ENCODE measurements around the gene ZNF787.
"Not testable (repeated sequence)": the region's sequence is repeated elsewhere in the genome, so short reads cannot be mapped to it uniquely, and the experiment has no call there.

The ZNF787 gene

DNA sequence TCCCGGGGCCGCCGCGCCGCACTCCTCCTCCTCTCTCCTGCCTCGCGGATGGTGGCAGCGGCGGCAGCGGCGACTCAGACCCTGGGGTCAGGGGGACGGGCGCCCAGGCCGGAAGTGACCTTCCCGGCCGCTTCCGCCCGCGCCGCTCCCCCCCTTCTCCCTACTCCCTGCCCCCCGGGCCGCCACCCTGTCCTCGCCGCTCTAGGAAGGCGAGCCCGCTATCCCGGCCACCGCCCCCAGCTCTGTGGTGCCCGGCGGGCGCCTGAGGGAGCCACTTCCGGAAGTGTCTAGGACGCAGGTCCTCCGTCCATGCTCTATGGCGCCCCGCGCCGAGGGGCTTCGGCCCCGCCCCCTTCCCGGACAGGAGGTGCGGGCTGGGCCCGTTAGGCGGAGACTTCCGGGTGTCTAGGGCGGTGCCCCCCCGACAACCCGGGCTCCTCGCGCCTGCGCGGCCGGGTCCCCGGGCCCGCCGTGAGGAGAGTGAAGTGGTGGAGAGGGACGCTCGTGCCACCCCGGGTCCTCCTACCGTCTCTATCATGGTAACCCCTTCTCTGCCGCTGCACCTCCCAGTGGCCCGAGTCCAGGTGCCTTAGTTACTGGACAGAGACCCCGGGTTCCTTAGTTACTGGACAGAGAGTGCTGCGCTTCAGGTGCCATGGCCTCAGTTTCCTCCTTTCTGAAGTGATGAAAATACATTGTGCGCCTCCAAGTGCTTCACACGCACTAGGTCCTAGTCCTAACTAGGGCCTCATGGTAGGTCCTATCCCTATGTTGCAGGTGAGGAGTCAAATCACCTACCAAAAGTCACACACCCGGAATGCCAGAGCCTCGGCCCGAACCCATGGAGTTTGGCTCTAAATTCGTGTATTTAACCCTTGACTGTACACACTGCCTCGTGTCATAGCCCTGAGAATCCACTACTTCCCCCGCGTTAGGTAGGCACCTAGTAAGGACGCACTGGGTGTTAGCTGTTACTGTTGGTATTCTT is at the start of gene ZNF787:
Gene ZNF787 (minus strand): TSS at position 116 of the 988 bp plus-strand sequence. CDS start 18,078 bp downstream, outside the sequence.
- peak; percentile 95 for DNase-seq (ENCODE audit: low read depth, low spot score)

- no peak for DNase-seq (ENCODE audit: low read depth, low spot score)
Measured at GRCh38 chr19:56170261-56170660, 49.2 kb upstream of the ZNF787 start.

DNA sequence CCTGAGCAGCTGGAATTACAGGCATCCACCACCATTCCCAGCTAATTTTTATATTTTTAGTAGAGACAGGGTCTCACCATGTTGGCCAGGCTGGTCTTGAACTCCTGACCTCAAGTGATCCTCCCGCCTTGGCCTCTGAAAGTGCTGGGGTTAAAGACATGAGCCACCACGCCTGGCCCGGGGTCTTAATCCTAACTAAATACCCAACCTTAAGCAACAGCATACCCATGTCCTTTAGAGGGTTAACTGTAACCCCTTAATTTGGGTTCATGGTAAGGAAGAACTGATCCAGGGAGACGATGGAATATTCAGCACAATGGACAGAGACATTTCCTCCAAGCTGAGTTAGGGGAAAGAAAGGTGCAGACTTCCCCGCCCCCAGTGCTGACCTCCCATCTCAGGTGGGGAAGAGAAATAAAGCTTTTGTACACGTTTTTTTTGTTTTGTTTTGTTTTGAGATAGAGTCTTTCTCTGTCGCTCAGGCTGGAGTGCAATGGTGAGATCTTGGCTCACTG is 46.0 kb upstream of the ZNF787 start:
- DNase-seq (ENCODE audit: low read depth, low spot score): no peak

- DNase-seq (ENCODE audit: low read depth, low spot score): no peak
Measured at GRCh38 chr19:56163097-56163496, 42.0 kb upstream of the ZNF787 start.

- DNase-seq (ENCODE audit: low read depth, low spot score): no peak
Measured at GRCh38 chr19:56162258-56162657, 41.2 kb upstream of the ZNF787 start.

- DNase-seq (ENCODE audit: low read depth, low spot score): no peak
Measured at GRCh38 chr19:56161534-56161933, 40.4 kb upstream of the ZNF787 start.

DNA sequence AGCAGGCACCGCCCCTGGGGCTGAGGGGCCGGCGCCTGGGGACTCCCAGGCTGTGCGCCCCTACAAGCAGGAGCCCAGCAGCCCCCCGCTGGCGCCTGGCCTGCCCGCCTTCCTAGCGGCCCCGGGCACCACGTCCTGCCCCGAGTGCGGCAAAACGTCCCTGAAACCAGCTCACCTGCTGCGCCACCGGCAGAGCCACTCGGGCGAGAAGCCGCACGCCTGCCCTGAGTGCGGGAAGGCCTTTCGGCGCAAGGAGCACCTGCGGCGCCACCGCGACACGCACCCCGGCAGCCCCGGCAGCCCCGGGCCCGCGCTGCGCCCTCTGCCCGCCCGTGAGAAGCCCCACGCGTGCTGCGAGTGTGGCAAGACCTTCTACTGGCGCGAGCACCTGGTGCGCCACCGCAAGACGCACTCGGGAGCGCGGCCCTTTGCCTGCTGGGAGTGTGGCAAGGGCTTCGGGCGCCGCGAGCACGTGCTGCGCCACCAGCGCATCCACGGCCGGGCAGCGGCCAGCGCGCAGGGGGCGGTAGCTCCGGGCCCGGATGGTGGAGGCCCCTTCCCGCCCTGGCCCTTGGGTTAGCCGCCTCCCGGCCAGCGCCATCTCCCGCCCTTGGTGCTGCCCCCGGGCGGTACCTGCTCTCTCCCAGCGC is 38.7 kb upstream of the ZNF787 start:
- DNase-seq (ENCODE audit: low read depth, low spot score): no peak

DNA sequence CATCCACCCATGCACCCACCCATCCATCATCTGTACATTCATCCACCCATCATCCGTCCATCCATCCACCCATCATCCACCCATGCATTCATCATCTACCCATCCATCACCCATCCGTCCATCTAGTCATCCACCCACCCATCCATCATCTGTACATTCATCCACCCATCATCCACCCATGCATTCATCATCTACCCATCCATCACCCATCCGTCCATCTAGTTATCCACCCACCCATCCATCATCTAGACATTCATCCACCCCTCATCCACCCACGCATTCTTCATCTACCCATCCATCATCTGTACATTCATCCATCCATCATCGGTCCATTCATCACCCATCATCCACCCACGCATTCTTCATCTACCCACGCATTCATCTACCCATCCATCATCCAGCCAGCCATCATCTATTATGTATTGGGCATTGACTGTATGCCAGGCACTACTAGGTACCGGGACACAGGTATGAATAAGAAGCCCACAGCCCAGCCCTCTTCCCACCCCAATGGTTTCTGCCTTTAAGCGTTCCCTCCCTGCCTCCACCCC is 38.0 kb upstream of the ZNF787 start:
- DNase-seq (ENCODE audit: low read depth, low spot score): no peak

- DNase-seq (ENCODE audit: low read depth, low spot score): no peak
Measured at GRCh38 chr19:56158170-56158757, 37.2 kb upstream of the ZNF787 start.

DNA sequence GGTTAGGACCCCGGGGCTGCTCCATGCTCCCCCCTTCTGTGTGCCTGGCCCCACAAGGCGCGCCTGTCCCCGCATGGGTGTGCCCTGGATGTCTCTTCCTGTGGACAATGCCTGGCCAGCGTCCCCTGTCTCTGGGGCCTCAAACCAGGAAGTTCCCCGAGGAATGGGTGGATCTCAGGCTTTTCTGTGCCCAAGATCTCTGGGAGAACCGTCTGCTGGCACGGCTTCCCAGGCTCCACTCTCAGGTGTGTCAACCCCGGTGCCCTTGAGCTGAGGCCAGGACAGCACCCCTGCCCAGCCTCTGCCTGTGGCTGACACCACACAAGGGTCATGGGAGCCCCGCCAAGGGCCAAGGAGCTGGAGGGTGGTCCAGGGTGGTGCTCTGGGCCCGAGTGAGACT is 35.7 kb upstream of the ZNF787 start:
- DNase-seq (ENCODE audit: low read depth, low spot score): no peak

GRCh38 chr19:56155124-56155687 is 34.1 kb upstream of the ZNF787 start:
- DNase-seq (ENCODE audit: low read depth, low spot score): no peak

- no peak for DNase-seq (ENCODE audit: low read depth, low spot score)
Measured at GRCh38 chr19:56153507-56153906, 32.4 kb upstream of the ZNF787 start.

GRCh38 chr19:56152644-56153043 is 31.5 kb upstream of the ZNF787 start:
- no peak for DNase-seq (ENCODE audit: low read depth, low spot score)

GRCh38 chr19:56150358-56150757 is 29.3 kb upstream of the ZNF787 start:
- no peak for DNase-seq (ENCODE audit: low read depth, low spot score)

- no peak for DNase-seq (ENCODE audit: low read depth, low spot score)
Measured at GRCh38 chr19:56149656-56150038, 28.6 kb upstream of the ZNF787 start.

GRCh38 chr19:56148955-56149655 is 28.0 kb upstream of the ZNF787 start:
- DNase-seq (ENCODE audit: low read depth, low spot score): not testable (repeated sequence)

DNA sequence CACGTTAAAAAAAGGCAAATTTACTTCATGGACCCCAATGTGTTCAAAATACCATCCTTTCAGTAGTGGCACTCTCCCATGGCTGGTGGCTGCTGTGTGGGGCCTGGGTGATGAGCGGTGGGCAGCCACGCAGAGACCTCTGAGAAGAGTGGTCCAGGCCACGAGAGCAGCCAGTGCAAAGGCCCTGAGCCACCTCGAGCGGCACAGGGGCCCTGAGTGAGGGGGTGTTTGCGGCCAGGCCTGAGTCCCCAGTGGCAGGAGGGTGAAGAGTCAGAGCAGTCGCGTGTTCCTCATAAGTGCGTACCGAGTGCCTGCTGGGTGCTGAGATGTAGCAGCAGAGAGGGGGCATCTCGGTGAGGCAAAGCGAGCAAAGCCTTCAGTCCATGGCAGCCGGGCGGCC is 27.0 kb upstream of the ZNF787 start:
- DNase-seq (ENCODE audit: low read depth, low spot score): no peak

- DNase-seq (ENCODE audit: low read depth, low spot score): no peak
Measured at GRCh38 chr19:56147307-56147706, 26.2 kb upstream of the ZNF787 start.

GRCh38 chr19:56146904-56147303 is 25.8 kb upstream of the ZNF787 start:
- DNase-seq (ENCODE audit: low read depth, low spot score): no peak

GRCh38 chr19:56145698-56146097 is 24.6 kb upstream of the ZNF787 start:
- no peak for DNase-seq (ENCODE audit: low read depth, low spot score)

GRCh38 chr19:56144831-56145230 is 23.7 kb upstream of the ZNF787 start:
- DNase-seq (ENCODE audit: low read depth, low spot score): no peak
